ENCODE data around the gene OTUB2.
A peak's percentile ranks its signal among the peaks of the same experiment; 100 is the strongest.

OTUB2 gene

GRCh38 chr14:94025720-94026119 is 420 bp upstream of the OTUB2 start:
- peak overlapping the region in 1 of 2 donors; percentile 59 for H3K4me3 ChIP-seq (ENCODE audit: low read depth in 1 of 2, low read length in 2 of 2)
- H3K4me1 ChIP-seq (ENCODE audit: insufficient read depth, low read length): peaks cover 6% of the 10 kb centered on the region
- H3K27me3 ChIP-seq (ENCODE audit: control insufficient read depth in 1 of 2, insufficient read depth in 2 of 2, low read length in 2 of 2): no peaks in the 10 kb centered on the region
- no peaks in the 10 kb centered on the region for H3K36me3 ChIP-seq (ENCODE audit: insufficient read depth, low read length)
- no peak overlapping the region for H3K27ac ChIP-seq (ENCODE audit: low read depth, low read length)
- H3K9me3 ChIP-seq (ENCODE audit: low read length): no peaks in the 10 kb centered on the region
- H3K9ac ChIP-seq (ENCODE audit: low read length): no peak overlapping the region

GRCh38 chr14:94026889-94027469 is 839 bp downstream of the OTUB2 start:
- Histone ChIP-seq H3K36me3 (ENCODE audit: insufficient read depth, low read length) (no peaks in the 10 kb centered on the region), H3K27ac (ENCODE audit: low read depth, low read length) (no peak overlapping the region), H3K27me3 (ENCODE audit: control insufficient read depth in 1 of 2, insufficient read depth in 2 of 2, low read length in 2 of 2) (no peaks in the 10 kb centered on the region), H3K9ac (ENCODE audit: low read length) (no peak overlapping the region), H3K4me3 (ENCODE audit: low read depth in 1 of 2, low read length in 2 of 2) (peak overlapping the region; percentile 50 to 59), H3K9me3 (ENCODE audit: low read length) (no peaks in the 10 kb centered on the region), H3K4me1 (ENCODE audit: insufficient read depth, low read length) (peaks cover 6% of the 10 kb centered on the region)

GRCh38 chr14:94027566-94028449 is 1.7 kb downstream of the OTUB2 start:
- no peaks in the 10 kb centered on the region for H3K27me3 ChIP-seq (ENCODE audit: control insufficient read depth in 1 of 2, insufficient read depth in 2 of 2, low read length in 2 of 2)
- H3K4me1 ChIP-seq (ENCODE audit: insufficient read depth, low read length): peaks cover 6% of the 10 kb centered on the region
- H3K9me3 ChIP-seq (ENCODE audit: low read length): no peaks in the 10 kb centered on the region
- no peak overlapping the region for H3K9ac ChIP-seq (ENCODE audit: low read length)
- no peaks in the 10 kb centered on the region for H3K36me3 ChIP-seq (ENCODE audit: insufficient read depth, low read length)
- H3K27ac ChIP-seq (ENCODE audit: low read depth, low read length): no peak overlapping the region
- peak overlapping the region in 1 of 2 donors; percentile 59 for H3K4me3 ChIP-seq (ENCODE audit: low read depth in 1 of 2, low read length in 2 of 2)

- no peak overlapping the region for H3K4me3 ChIP-seq (ENCODE audit: low read depth in 1 of 2, low read length in 2 of 2)
- H3K9me3 ChIP-seq (ENCODE audit: low read length): no peaks in the 10 kb centered on the region
- H3K4me1 ChIP-seq (ENCODE audit: insufficient read depth, low read length): peaks cover 6% of the 10 kb centered on the region
- no peak overlapping the region for H3K27ac ChIP-seq (ENCODE audit: low read depth, low read length)
- H3K9ac ChIP-seq (ENCODE audit: low read length): no peak overlapping the region
- no peaks in the 10 kb centered on the region for H3K27me3 ChIP-seq (ENCODE audit: control insufficient read depth in 1 of 2, insufficient read depth in 2 of 2, low read length in 2 of 2)
- H3K36me3 ChIP-seq (ENCODE audit: insufficient read depth, low read length): no peaks in the 10 kb centered on the region
Observed at GRCh38 chr14:94028450-94028826, 2.3 kb downstream of the OTUB2 start.

- Histone ChIP-seq H3K9me3 (ENCODE audit: low read length) (no peaks in the 10 kb centered on the region), H3K4me3 (ENCODE audit: low read depth in 1 of 2, low read length in 2 of 2) (no peak overlapping the region), H3K4me1 (ENCODE audit: insufficient read depth, low read length) (peaks cover 6% of the 10 kb centered on the region), H3K36me3 (ENCODE audit: insufficient read depth, low read length) (no peaks in the 10 kb centered on the region), H3K27ac (ENCODE audit: low read depth, low read length) (no peak overlapping the region), H3K9ac (ENCODE audit: low read length) (no peak overlapping the region), H3K27me3 (ENCODE audit: control insufficient read depth in 1 of 2, insufficient read depth in 2 of 2, low read length in 2 of 2) (no peaks in the 10 kb centered on the region)
Observed at GRCh38 chr14:94029265-94029664, 3.1 kb downstream of the OTUB2 start.

GRCh38 chr14:94029671-94030203 is 3.6 kb downstream of the OTUB2 start:
- Histone ChIP-seq H3K9ac (ENCODE audit: low read length) (no peak overlapping the region), H3K27me3 (ENCODE audit: control insufficient read depth in 1 of 2, insufficient read depth in 2 of 2, low read length in 2 of 2) (no peaks in the 10 kb centered on the region), H3K36me3 (ENCODE audit: insufficient read depth, low read length) (no peaks in the 10 kb centered on the region)

GRCh38 chr14:94030571-94030970 is 4.4 kb downstream of the OTUB2 start:
- H3K9ac ChIP-seq (ENCODE audit: low read length): no peak overlapping the region
- H3K36me3 ChIP-seq (ENCODE audit: insufficient read depth, low read length): no peaks in the 10 kb centered on the region
- no peak overlapping the region for H3K4me3 ChIP-seq (ENCODE audit: low read depth in 1 of 2, low read length in 2 of 2)
- no peaks in the 10 kb centered on the region for H3K9me3 ChIP-seq (ENCODE audit: low read length)
- no peak overlapping the region for H3K27ac ChIP-seq (ENCODE audit: low read depth, low read length)
- H3K27me3 ChIP-seq (ENCODE audit: control insufficient read depth in 1 of 2, insufficient read depth in 2 of 2, low read length in 2 of 2): no peaks in the 10 kb centered on the region
- peaks cover 6% of the 10 kb centered on the region for H3K4me1 ChIP-seq (ENCODE audit: insufficient read depth, low read length)

More at GRCh38 chr14:94029671-94030203, 3.6 kb downstream of the OTUB2 start:
- H3K9me3 ChIP-seq (ENCODE audit: low read length): no peaks in the 10 kb centered on the region
- H3K27ac ChIP-seq (ENCODE audit: low read depth, low read length): no peak overlapping the region
- no peak overlapping the region for H3K4me3 ChIP-seq (ENCODE audit: low read depth in 1 of 2, low read length in 2 of 2)
- peaks cover 6% of the 10 kb centered on the region for H3K4me1 ChIP-seq (ENCODE audit: insufficient read depth, low read length)

- Histone ChIP-seq H3K4me1 (ENCODE audit: insufficient read depth, low read length) (peaks cover 6% of the 10 kb centered on the region), H3K36me3 (ENCODE audit: insufficient read depth, low read length) (no peaks in the 10 kb centered on the region), H3K9ac (ENCODE audit: low read length) (no peak overlapping the region), H3K27me3 (ENCODE audit: control insufficient read depth in 1 of 2, insufficient read depth in 2 of 2, low read length in 2 of 2) (no peaks in the 10 kb centered on the region), H3K27ac (ENCODE audit: low read depth, low read length) (no peak overlapping the region), H3K9me3 (ENCODE audit: low read length) (no peaks in the 10 kb centered on the region), H3K4me3 (ENCODE audit: low read depth in 1 of 2, low read length in 2 of 2) (no peak overlapping the region)
Observed at GRCh38 chr14:94031161-94031882, 5.2 kb downstream of the OTUB2 start.

- Histone ChIP-seq H3K36me3 (ENCODE audit: insufficient read depth, low read length) (no peaks in the 10 kb centered on the region), H3K4me3 (ENCODE audit: low read depth in 1 of 2, low read length in 2 of 2) (no peak overlapping the region), H3K4me1 (ENCODE audit: insufficient read depth, low read length) (peaks cover 4% of the 10 kb centered on the region), H3K9me3 (ENCODE audit: low read length) (no peaks in the 10 kb centered on the region), H3K27ac (ENCODE audit: low read depth, low read length) (no peak overlapping the region), H3K9ac (ENCODE audit: low read length) (no peak overlapping the region), H3K27me3 (ENCODE audit: control insufficient read depth in 1 of 2, insufficient read depth in 2 of 2, low read length in 2 of 2) (no peaks in the 10 kb centered on the region)
Observed at GRCh38 chr14:94031883-94032279, 5.7 kb downstream of the OTUB2 start.

- H3K9ac ChIP-seq (ENCODE audit: low read length): no peak overlapping the region
- H3K4me3 ChIP-seq (ENCODE audit: low read depth in 1 of 2, low read length in 2 of 2): no peak overlapping the region
- H3K36me3 ChIP-seq (ENCODE audit: insufficient read depth, low read length): no peaks in the 10 kb centered on the region
- no peaks in the 10 kb centered on the region for H3K4me1 ChIP-seq (ENCODE audit: insufficient read depth, low read length)
- no peaks in the 10 kb centered on the region for H3K27me3 ChIP-seq (ENCODE audit: control insufficient read depth in 1 of 2, insufficient read depth in 2 of 2, low read length in 2 of 2)
- H3K9me3 ChIP-seq (ENCODE audit: low read length): no peaks in the 10 kb centered on the region
- no peak overlapping the region for H3K27ac ChIP-seq (ENCODE audit: low read depth, low read length)
Observed at GRCh38 chr14:94034886-94035285, 8.7 kb downstream of the OTUB2 start.
